Measurements from ENCODE around the gene NPHP4. TPM values are rescaled to one million over a fixed set of nuclear protein-coding genes. Genes with fewer than 3 reads are reported as not detected.

The NPHP4 gene
- polyA plus RNA-seq, 3 donors: 0.39 to 13.7 (median 1.2) TPM

DNA sequence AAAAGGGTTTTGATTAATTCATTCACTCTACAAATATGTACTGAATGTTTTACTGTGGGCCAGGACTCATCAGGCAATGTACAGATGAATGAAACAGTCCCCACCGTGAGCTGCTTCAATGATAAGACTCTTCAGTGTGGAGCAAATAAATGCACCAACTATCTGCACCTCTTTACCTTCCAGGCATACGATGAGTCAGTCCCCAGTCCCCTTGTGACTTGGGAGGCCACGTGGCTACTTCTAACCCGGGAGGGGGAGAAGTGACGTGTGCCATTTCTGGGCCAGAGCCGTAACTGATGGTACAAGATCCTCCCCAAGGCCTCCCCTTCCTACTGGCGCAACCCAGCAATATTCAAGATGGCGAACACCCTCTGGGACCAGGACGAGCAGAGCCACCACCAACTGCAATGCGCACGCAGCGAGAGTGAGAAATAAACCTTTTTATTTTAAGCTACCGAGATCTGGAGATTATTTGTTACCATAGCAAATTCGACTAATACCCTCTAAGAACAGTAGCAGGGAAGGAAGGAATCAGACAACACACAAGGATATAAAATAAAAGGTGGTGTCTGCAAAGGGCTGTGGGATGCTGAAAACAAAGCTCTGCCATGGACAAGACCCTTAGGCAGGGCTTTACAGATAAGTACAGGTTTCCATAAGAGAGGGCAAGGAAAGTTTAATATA is 74.5 kb downstream of the NPHP4 start:
- 96% methylated on average over 6 of the region's 14 CpGs for WGBS (ENCODE audit: insufficient coverage)
- Histone ChIP-seq H3K4me2 (replicated peaks; ENCODE audit: extremely low read depth, low read length, poor library complexity, severe bottlenecking) (no peak overlapping the region), H3K9me3 (replicated peaks in 1 of 2; ENCODE audit: control insufficient read depth in 1 of 2, insufficient read depth in 1 of 2, low read length in 2 of 2) (no peaks in the 10 kb centered on the region), H3K27ac (ENCODE audit: low read depth in 1 of 2, low read length in 2 of 2) (no peak overlapping the region), H3K4me1 (ENCODE audit: control insufficient read depth in 1 of 2, insufficient read depth in 2 of 2, low read length in 2 of 2) (no peaks in the 10 kb centered on the region), H3K9ac (ENCODE audit: insufficient read depth, low read length, poor library complexity, severe bottlenecking) (no peak overlapping the region), H3K79me2 (ENCODE audit: insufficient read depth, low read length) (no peaks in the 10 kb centered on the region), H3K4me3 (replicated peaks in 1 of 3; ENCODE audit: low read depth in 2 of 3, low read length in 3 of 3) (no peak overlapping the region), H3K27me3 (ENCODE audit: control insufficient read depth in 2 of 2, insufficient read depth in 2 of 2, low read length in 2 of 2) (no peaks in the 10 kb centered on the region), H4K20me1 (ENCODE audit: insufficient read depth, low read length) (no peaks in the 10 kb centered on the region), H3K36me3 (replicated peaks in 1 of 2; ENCODE audit: control insufficient read depth in 1 of 2, insufficient read depth in 2 of 2, low read length in 2 of 2) (no peaks in the 10 kb centered on the region), H2AFZ (ENCODE audit: insufficient read depth, low read depth, low read length, poor library complexity, severe bottlenecking) (no peak overlapping the region)
- no peak overlapping the region for H3K27ac Mint-ChIP-seq
- no peaks in the 10 kb centered on the region for H3K4me1 Mint-ChIP-seq
- H3K9me3 Mint-ChIP-seq: no peaks in the 10 kb centered on the region
- H3K4me3 Mint-ChIP-seq: no peak overlapping the region
- TF ChIP-seq, protein P1, sequence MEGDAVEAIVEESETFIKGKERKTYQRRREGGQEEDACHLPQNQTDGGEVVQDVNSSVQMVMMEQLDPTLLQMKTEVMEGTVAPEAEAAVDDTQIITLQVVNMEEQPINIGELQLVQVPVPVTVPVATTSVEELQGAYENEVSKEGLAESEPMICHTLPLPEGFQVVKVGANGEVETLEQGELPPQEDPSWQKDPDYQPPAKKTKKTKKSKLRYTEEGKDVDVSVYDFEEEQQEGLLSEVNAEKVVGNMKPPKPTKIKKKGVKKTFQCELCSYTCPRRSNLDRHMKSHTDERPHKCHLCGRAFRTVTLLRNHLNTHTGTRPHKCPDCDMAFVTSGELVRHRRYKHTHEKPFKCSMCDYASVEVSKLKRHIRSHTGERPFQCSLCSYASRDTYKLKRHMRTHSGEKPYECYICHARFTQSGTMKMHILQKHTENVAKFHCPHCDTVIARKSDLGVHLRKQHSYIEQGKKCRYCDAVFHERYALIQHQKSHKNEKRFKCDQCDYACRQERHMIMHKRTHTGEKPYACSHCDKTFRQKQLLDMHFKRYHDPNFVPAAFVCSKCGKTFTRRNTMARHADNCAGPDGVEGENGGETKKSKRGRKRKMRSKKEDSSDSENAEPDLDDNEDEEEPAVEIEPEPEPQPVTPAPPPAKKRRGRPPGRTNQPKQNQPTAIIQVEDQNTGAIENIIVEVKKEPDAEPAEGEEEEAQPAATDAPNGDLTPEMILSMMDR (IDR thresholded peaks at IDR 0.05): no peak
- H3K36me3 Mint-ChIP-seq: peaks cover 5 to 6% of the 10 kb centered on the region in 2 donors
- DNase-seq: no peak
- intact Hi-C loops (cut with micrococcal nuclease): no loop called here
- H3K27me3 Mint-ChIP-seq (ENCODE audit: low read depth in 3 of 3): peaks cover 0 to 2% (median 0%) of the 10 kb centered on the region in 3 donors

DNA sequence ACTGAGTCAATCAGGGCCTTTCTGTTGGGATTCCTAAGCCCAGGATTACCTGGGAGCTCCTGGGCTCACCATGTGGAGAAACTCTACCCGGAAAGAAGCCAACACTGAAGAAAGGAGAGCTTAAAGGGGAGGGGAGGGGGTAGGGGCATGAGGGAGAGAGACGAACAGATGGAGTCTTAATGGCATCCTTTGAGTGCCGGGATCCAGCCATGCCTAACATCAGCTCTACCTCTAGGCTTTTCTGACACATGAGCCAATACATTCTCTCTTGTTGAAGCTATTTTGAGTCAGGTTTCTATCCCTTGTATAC is 75.0 kb downstream of the NPHP4 start:
- Histone ChIP-seq H2AFZ (ENCODE audit: insufficient read depth, low read depth, low read length, poor library complexity, severe bottlenecking) (no peak overlapping the region), H3K9ac (ENCODE audit: insufficient read depth, low read length, poor library complexity, severe bottlenecking) (no peak overlapping the region), H3K4me1 (ENCODE audit: control insufficient read depth in 1 of 2, insufficient read depth in 2 of 2, low read length in 2 of 2) (no peaks in the 10 kb centered on the region), H3K4me2 (replicated peaks; ENCODE audit: extremely low read depth, low read length, poor library complexity, severe bottlenecking) (no peak overlapping the region), H3K9me3 (replicated peaks in 1 of 2; ENCODE audit: control insufficient read depth in 1 of 2, insufficient read depth in 1 of 2, low read length in 2 of 2) (no peaks in the 10 kb centered on the region), H4K20me1 (ENCODE audit: insufficient read depth, low read length) (no peaks in the 10 kb centered on the region), H3K27ac (ENCODE audit: low read depth in 1 of 2, low read length in 2 of 2) (no peak overlapping the region), H3K36me3 (replicated peaks in 1 of 2; ENCODE audit: control insufficient read depth in 1 of 2, insufficient read depth in 2 of 2, low read length in 2 of 2) (no peaks in the 10 kb centered on the region), H3K4me3 (replicated peaks in 1 of 3; ENCODE audit: low read depth in 2 of 3, low read length in 3 of 3) (no peak overlapping the region), H3K79me2 (ENCODE audit: insufficient read depth, low read length) (no peaks in the 10 kb centered on the region), H3K27me3 (ENCODE audit: control insufficient read depth in 2 of 2, insufficient read depth in 2 of 2, low read length in 2 of 2) (no peaks in the 10 kb centered on the region)
- Mint-ChIP-seq H3K9me3 (no peaks in the 10 kb centered on the region), H3K4me1 (no peaks in the 10 kb centered on the region), H3K4me3 (no peak overlapping the region), H3K36me3 (peaks cover 4 to 6% of the 10 kb centered on the region in 2 donors), H3K27me3 (ENCODE audit: low read depth in 3 of 3) (peaks cover 0 to 2% (median 0%) of the 10 kb centered on the region in 3 donors), H3K27ac (no peak overlapping the region)
- TF ChIP-seq, protein P1 (IDR thresholded peaks at IDR 0.05): no peak
- intact Hi-C loops (cut with micrococcal nuclease): no loop called here
- DNase-seq: no peak
- 100% methylated on average over 1 of the region's 3 CpGs for WGBS (ENCODE audit: insufficient coverage)
